ENCODE measurements around the gene CRYGA.
A peak's percentile ranks its signal among the peaks of the same experiment; 100 is the strongest.

CRYGA gene, protein sequence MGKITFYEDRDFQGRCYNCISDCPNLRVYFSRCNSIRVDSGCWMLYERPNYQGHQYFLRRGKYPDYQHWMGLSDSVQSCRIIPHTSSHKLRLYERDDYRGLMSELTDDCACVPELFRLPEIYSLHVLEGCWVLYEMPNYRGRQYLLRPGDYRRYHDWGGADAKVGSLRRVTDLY

DNA sequence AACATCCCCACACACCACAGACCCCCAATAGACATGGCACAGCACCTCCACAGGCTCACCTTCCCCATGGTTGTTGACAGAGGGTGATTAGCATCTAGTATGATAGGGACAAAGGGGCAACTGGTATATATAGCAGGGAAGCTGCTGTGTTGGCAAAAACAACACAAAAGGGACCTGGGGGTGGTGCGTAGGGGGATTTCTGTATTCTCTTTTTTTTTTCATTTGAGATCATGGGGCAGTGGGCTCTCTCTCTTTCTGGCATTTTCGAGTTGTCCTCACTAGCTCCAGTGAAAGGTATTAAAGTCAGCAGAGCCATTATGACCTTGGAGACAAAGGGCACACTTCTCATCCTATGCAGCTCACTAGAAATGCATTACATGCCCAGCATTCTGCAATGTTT is at the start of gene CRYGA:
CRYGA (minus strand) TSS at position 101 of the 400 bp plus-strand sequence; CDS start at position 68, 33 bp downstream.
- intact Hi-C loops (cut with DNase I), result no loop called here
- DNase-seq, result no peak

DNA sequence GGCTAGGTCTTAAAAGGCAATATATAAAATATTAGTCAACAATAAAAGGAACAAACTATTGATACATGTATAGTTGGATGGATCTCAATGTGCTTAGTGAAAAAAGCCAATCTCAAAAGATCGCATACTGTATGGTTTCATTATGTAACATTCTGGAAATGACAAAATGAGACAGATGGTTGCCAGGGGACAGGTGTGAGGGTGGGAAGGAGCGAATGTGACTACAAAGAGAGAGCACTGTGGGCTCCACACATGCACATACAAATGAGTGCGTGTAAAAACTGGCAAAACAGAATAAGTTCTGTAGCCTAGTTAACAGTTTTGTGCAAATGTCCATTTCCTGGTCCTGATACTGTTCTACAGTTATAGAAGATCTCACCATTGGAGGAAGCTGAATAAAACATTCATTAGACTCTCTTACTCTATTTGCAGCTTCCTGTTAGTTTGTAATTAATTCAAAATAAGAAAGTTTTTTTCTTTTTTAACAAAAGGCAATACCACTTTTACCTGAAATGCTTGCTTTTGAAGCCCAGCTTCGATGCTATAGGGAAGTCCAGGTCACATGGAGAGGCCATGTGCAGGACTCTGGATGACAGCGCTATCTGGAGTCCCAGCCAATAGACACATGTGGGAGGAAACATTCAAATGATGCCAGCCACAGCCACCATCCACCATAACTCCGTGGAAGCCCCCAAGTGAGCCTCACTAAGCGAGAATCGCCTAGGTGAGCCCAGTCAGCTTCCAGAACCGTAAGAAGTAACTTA is 47.5 kb upstream of the CRYGA start:
- no peak for DNase-seq
- intact Hi-C loops (cut with DNase I), result no loop called here

DNA sequence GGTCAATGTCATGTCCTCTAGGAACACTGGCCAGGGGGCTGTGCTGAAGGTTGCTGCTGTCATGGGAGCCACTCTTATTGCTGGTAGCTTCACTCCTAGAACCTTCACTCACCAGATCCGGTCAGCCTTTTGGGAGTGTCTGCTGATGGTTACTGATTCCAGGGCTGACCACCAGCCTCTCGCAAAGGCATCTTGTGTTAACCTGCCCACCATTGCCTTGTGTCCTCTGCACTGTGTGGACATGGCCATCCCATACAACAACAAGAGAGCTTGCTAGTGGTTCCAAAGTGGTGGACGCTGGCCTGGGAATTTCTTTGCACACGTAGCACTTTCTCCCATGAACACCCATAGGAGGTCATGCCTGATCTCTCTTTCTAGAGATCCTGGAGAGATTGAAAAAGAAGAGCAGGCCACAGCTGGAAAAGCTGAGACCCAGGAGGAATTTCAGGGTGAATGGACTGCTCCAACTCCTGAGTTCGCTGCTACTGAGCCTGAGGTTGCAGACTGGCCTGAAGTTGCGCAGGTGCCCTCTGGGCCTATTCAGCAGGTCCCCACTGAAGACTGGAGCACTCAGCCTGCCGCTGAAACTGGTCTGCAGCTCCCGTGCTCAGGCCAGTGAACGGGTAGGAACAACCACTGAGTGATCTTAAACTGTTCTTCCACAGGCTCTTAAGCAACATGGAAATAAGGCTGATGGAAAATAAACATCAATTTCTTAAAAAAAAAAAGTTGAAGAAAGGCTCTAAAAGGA is 45.1 kb upstream of the CRYGA start:
- intact Hi-C loops (cut with DNase I), result no loop called here
- DNase-seq, result no peak

DNA sequence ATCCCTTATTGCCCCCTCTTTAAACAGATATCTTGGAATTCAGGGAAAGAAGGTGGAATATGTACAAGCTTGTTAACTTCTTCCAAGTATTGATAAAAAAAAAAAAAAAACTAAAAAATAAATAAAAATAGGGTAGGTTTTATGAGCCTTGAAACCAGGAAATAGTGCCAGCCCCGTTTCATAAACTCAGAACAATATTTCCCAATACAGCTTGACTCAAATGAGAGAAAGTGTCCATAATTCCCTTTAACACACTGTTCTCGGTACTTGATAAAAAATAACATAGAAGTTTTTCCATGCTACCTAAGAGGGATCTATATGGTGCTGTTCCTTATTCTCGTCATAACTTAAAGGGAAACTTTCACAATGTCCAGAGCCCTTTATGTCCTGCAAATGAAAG is 44.4 kb upstream of the CRYGA start:
- no peak for DNase-seq
- intact Hi-C loops (cut with DNase I), result no loop called here

DNA sequence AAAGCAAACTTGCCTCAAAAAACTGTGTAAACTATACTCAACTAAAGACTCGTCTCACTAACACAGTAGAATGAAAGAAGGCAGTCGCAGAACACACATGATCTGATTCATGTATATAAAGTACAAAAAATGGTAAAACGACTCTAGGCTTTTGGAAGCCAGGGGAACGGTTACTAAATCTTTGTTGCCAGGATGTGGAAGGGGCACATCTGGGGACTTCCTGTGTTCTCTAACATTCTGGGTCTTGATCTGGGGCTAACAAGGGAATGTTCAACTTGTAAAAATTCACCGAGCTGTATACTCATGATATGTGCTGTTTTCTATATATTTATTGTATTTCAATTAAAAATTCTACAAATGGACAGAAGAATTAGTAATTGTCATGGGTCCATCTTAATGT is 40.8 kb upstream of the CRYGA start:
- DNase-seq, result no peak
- intact Hi-C loops (cut with DNase I), result no loop called here

DNA sequence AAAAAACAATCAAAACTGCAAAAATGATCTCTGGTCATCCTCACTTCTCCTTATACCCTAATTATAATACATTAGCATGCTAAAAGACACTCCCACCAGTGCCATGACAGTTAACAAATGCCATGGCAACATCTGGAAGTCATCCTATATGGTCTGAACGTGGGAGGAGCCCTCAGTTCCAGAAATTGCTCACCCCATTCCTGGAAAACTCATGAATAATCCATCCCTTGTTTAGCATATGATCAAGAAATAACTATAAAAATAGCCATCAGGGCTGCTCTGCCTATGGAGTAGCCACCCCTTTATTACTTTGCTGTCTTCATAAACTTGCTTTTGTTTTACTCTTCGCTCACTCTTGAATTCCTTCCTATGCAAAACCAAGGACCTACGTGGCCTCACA is 32.1 kb upstream of the CRYGA start:
- DNase-seq, result no peak
- intact Hi-C loops (cut with DNase I), result no loop called here

DNA sequence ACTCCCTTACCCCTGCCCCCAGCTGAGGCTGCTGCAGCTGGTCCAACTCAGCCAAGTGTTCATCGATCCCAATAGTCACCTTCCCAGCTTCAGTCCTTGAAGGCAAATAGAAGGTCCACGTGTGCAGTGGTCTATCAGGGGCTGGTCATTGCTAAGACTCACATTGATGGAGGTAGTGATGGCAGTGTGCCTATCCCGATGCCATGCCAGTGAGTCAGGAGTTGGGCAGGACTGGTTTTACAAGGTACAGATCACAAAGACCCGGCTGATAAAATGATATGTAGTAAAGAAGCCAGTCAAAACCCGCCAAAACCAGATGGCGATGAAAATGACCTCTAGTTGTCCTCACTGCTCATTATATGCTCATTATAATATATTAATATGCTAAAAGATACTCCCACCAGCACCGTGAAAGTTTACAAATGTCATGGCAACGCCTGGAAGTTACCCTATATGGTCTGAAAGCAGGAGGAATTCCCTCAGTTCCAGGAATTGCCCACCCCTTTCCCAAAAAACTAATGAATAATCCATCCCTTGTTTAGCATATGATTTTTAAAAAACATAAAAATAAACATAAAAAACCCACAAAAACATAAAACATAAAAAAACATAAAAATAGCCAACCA is 29.3 kb upstream of the CRYGA start:
- intact Hi-C loops (cut with DNase I), result no loop called here
- DNase-seq, result no peak

DNA sequence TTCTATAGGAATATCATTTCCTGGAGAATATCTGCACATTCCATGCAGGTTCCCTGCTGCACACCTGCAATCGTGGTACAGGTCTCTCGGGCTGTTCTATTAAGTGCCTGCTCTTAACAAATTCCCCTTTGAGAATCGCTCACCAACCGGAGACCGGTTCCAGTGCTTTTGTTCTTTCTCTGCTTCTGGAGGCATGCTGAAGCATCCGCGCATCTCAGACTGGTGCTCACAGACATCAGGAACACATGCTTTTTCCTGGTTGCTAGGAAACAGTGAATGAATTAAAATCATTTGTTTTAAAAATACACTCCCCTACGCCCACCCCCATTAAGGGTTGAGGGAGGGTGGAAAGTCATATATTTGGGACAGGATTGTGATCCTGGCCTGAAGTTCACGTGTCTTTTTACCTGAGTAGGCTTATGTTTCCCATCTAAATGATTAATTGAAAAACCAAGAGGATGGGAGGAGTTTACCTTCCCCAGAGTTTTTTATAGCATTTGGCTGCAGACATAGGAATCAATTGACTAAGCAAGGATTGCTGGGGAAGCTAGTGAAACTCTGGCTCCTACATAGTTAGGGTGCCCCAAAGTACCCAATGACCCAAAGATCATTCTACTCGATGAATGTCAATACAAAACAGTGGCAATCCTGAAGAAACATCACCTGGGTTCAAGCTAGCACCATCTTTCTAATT is 26.6 kb upstream of the CRYGA start, which contains the start of gene C2orf80:
C2orf80 (minus strand) TSS at position 221 of the 694 bp plus-strand sequence. CDS start 3,044 bp downstream, outside the sequence.
- peak in 4 of 10 donors; percentile 26 to 90 (median 48) for DNase-seq
- intact Hi-C loops (cut with DNase I), result no loop called here

DNA sequence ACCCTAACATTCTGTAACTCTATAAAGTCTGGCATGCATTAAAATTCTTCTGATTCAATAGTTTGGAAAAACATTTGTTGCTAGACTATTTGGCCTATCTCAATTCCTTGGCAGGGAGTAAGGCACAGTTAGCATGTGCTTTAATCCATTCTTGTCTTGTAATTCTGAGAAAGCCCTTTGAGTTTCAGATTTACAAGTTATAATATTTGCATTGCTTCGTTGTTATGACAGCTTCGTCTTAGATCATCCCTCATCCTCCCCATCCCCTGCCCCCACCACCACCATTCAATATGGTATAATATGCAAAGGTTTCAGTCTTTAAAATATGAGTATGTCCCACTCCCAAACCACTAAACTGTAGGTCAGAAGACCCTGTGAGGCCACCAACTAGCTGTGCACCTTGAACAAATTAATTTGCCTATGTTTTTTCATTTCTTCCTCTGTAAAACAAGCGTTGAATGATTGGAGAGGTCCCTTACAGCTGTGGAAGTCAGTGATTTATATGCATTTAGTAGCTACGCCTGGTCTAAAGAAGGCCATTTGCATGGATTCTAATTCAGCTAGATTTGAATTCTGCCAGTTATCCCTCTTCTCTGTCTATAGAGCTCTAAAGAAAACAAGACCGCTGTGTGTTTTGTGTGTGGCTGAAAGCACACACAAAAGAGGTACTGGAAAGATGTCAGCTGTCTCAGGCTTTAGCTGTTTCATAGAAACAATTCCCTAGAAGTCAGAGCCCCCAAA is 25.9 kb upstream of the CRYGA start:
- DNase-seq, result no peak
- intact Hi-C loops (cut with DNase I), result no loop called here

DNA sequence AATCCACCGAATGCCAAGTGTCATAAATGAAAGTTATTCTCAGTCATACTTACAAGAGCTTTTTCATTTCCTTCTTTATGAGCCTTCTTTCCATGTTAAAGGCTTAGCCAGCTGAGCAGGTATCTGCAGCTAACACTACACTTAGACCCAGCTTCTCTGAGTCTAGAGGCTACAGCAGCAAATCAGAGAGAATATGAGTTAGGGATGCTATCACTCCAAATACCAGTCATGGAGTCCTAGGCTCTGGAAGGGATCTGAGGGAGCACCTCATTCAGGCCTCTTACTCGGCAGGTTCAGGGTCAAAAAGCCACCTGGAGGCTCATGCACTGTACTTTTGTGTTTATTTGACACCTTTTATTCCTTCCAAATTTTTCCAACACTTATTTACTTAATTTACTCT is 23.5 kb upstream of the CRYGA start:
- no peak for DNase-seq
- intact Hi-C loops (cut with DNase I), result no loop called here

DNA sequence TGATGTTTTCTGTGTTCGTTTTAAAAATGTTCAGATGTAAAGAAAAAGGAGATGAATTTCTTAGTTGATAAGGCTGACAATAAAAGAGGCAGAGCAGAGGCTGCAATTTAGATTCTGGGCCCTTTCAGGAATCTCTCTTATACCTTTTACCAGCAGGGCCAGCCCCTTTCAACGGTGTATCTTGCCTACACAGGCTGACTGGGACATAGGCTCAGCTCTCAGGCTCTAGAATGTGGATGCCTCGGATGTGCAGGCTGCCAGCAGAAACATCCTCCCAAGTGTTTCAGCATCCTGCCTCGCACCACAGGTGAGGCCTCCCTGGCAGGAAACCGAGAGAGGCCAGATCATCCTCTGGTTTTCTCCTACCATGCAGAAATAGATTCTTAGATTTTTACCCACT is 23.1 kb upstream of the CRYGA start:
- intact Hi-C loops (cut with DNase I), result no loop called here
- peak in 3 of 10 donors; percentile 22 to 82 (median 70) for DNase-seq

DNA sequence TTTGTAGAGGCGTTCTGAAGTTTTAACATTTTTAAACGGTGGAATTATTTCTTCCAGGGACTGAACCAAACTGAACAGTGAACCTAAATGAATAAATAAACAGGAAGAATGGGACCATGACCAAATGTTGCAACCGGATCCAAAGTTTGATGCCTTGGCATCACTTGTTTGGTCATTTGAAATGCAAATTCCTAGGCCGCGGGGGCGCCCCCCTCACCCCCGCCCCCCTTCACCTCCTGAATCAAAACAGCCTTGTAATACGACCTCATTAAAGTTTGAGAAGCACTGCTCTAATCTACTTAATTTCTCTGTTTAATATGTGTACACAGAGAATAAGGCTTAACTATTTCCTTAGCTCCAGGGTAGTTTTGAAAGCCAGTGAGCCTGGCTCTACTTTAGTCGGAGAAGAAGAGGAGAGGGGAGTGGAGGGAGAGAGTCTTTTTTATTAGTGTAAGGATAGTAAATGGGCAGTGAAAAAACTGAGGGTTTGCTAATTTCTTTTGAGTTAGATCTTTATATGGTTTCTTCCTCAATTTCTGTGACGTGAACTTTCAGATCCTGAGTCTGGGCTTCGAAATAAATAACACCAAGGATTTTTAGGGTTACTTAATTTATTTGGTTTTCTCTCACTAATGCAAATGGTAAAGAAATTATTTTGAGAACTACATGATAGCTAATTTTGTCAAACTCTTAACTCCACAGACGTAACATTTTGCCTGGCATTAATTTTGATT is 20.8 kb upstream of the CRYGA start:
- DNase-seq, result no peak
- intact Hi-C loops (cut with DNase I), result no loop called here

DNA sequence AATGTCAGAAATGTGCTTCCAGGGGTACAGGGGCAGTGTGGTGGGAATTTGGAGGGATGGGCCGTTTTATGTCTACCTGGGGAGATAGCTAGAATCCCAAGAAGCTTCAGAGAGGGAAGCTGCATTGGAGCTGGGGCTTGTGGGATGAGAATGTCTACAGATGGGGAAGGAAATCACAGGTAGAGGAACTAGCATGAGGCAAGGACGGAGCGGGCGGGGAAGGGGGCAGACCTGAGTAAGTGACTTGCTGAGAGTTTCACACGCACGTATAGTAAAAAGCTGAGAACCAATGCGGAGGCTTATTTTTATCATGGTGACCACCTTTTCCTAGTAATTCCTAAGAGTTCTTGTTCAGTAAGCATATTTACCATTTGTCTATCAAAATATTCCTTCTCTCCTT is 20.1 kb upstream of the CRYGA start:
- peak in 1 of 10 donors; percentile 82 for DNase-seq
- intact Hi-C loops (cut with DNase I), result no loop called here

DNA sequence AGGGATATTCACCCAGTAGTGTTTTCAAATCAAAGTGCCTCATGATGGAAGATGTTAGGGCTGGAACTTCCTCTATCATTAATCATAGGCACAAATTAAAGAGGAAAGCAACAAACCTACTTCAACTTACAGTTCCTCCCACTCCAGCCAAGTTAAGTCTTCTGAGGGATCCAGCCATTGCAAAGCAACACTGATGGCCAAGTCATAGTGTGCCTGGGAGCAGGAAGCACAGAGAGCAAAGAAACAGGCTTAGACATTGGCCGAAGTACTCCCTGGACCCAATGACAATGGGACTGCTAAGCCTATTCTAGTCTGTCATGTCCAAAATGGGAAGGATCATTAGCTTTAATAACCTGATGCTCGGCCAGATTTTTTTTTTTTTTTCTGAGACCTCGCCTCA is 19.4 kb upstream of the CRYGA start:
- intact Hi-C loops (cut with DNase I), result no loop called here
- DNase-seq, result no peak

DNA sequence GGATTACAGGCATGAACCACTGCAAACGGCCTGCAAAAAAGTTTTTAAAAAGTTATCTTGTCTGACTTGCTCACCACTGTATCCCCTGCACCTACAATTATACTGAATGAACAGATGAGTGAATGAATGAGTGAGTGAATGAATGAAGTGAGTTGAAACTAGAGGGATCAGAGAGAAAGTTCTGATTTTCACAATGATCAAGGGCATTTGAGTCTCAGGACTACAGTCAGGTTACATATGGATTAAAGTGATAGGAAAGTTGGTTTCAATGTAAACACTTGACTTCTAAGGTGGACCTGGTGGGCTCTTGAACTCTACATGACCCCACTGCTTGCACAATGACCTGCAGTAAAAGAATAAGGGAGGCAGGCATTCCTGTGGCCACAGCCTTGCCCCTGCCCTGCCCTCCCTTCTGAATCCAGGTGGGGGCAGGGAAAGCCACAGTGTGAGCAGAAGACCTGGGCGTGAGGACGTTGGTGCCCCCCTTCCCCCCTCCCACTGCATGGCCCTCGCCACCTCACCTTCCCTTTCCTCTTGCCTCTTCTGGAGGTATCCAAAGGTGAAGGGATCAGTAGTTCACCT is 15.7 kb upstream of the CRYGA start:
- DNase-seq, result no peak
- intact Hi-C loops (cut with DNase I), result no loop called here

DNA sequence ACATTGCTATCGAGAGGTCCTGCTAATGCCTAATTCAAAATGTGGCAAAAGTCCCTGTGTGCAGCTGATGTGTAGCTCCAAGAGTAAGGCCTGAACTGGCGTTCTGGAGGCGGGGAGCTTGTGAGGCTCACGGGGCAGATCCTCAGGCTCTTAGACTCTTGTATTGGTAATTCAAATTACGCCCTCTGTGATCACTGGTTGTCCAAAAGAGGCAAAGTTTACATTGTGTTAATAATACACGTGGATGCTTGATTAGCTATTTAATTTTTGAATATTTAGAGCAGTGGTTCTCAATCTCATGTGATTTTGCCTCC is 12.4 kb upstream of the CRYGA start:
- DNase-seq, result peak in 1 of 10 donors; percentile 14
- intact Hi-C loops (cut with DNase I), result loop anchor here (1.0 kb wide), 1 partner anchor 79 kb away; no protein-coding TSS in a partner anchor

DNA sequence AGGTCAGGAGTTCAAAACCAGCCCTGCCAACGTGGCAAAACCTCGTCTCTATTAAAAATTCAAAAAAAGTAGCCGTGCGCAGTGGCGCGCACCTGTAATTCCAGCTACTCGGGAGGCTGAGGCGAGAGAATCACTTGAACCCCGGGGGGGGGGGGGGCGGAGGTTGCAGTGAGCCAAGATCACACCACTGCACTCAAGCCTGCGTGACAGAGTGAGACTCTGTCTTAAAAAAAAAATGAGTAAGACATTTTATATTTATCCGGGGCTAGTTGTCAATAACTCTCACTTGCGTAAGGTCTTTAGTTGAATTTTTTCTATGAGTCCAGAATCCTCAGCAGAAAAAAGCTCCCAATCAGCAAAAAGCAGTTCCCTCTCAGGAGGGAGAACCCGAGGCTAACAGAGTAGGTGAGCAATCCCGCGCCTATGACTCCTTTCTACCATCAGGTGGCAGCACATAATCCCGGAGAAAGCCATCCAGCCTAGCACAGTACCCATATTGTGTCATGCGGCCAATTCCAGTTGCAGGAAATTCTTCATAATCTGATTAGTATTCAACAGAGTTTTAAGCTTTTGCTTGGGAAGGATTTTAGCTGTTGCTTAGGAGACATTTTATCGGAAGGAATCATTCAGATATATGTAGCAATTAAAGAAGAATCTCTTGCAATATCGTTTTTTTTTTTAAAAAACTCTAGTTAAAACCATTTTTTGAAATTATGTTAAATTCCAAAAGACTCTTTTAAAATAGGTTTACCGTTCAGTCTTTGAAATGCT is 11.9 kb upstream of the CRYGA start:
- peak; percentile 62 to 96 (median 78) for DNase-seq
- intact Hi-C loops (cut with DNase I), result loop anchor here (1.0 kb wide), 1 partner anchor 79 kb away; no protein-coding TSS in a partner anchor

DNA sequence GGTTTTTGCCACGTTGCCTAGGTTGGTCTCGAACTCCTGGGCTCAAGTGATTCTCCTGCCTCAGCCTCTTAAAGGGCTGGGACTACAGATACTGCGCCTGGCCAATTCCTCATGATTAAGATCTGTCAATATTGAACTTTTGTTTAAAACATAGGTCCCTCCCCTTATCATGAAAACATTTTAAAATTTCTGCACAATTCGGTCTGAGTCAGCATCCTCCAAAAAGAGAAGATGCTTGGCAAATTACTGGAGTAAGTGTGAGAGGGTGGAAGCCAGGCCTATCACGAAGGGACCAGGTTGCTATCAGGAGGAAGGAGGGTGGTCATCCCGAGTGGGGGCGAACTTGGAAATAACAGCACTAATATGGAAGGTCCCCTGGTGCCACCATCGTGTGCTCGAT is 10.8 kb upstream of the CRYGA start:
- intact Hi-C loops (cut with DNase I), result no loop called here
- no peak for DNase-seq
